ENCODE data around the gene MIOX. TPM values are rescaled to one million over a fixed set of nuclear protein-coding genes. Genes with fewer than 3 reads are reported as not detected.
A peak's percentile ranks its signal among the peaks of the same experiment; 100 is the strongest.

MIOX gene
- total and polyA plus RNA-seq, 10 of the 15 experiments (the other 5 are each of a cell fraction or from before 2014, with no cell fraction given): 0.10 to 0.31 TPM; not detected in 8

DNA sequence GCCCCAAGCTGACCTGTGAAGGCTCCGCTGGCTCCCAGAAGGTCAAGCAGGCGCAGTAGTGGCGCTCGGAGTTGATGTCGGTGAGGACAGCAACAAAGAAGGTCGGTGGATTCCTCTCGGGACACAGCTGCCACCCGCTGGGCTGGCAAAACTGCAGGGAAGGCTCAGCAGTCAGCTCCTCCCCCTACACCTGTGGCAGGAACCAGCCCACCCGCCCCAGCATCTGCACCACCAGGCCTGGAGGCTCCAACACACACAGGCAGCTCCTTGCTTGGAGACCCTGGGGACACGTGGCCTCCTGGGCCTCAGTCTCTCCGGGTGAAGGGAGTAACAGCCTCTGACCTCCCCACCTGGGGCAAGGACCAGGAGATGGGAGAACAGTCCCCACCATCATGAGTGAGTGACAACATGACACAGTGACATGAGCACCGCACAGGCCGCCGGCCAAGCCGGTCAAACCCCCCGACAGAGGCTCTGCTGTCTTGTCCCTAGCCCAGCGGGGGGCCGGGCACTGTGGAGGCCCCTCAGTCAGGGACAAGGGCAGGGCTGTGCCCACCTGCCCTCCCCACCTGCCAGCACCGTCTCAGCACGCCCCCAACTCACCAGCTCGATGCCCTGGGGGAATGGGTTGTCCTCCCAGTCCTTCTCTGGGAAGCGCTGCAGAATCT, 18.8 kb upstream of the MIOX start:
- no peaks in the 10 kb centered on the region for H3K27me3 ChIP-seq (replicated peaks in 1 of 2; ENCODE audit: control insufficient read depth in 2 of 2, insufficient read depth in 2 of 2, low read length in 1 of 2)
- no peak overlapping the region for H3K4me2 ChIP-seq (ENCODE audit: control insufficient read depth, insufficient read depth)

More for the DNA sequence above, 18.8 kb upstream of the MIOX start:
- Histone ChIP-seq H4K20me1 (ENCODE audit: control insufficient read depth, insufficient read depth) (no peaks in the 10 kb centered on the region), H3K36me3 (ENCODE audit: control insufficient read depth in 2 of 2, insufficient read depth in 2 of 2, low read length in 1 of 2) (peaks cover 14 to 39% of the 10 kb centered on the region in 2 experiments), H3K9me3 (replicated peaks; ENCODE audit: control insufficient read depth, insufficient read depth, low read length) (no peaks in the 10 kb centered on the region), H3K9ac (ENCODE audit: control insufficient read depth, insufficient read depth, low read length) (no peak overlapping the region), H3K79me2 (ENCODE audit: control insufficient read depth, insufficient read depth, low read length) (peaks cover 40% of the 10 kb centered on the region), H3K4me1 (ENCODE audit: control insufficient read depth, insufficient read depth, low read length) (peaks cover 40% of the 10 kb centered on the region), H2AFZ (ENCODE audit: control insufficient read depth, low read depth, low read length) (no peak overlapping the region), H3K4me3 (no peak overlapping the region), H3K27ac (ENCODE audit: control insufficient read depth, insufficient read depth) (no peak overlapping the region)
- ChIA-PET POLR2A (interaction anchor here (1.0 to 1.1 kb wide), 2 partner anchors 18 to 40 kb away, joined by 3 to 5 read pairs; partner anchors contain the start of genes LMF2, MIOX and NCAPH2), CTCF (interaction anchor here (0.6 to 3.3 kb wide), 4 partner anchors 58 to 161 kb away, joined by 3 to 19 read pairs (median 4); partner anchors contain the start of gene SCO2), SMC1A (ENCODE audit: uncharacterized antibody, unreplicated experiment) (interaction anchor here (1.1 kb wide), 1 partner anchor 226 kb away, joined by 3 read pairs; no protein-coding TSS in a partner anchor), RAD21 (ENCODE audit: unreplicated experiment) (no interaction called here)
- 83% methylated on average over 21 of the region's 22 CpGs for WGBS (ENCODE audit: insufficient coverage, insufficient replicate concordance, low lambda C conversion rate, missing lambda C conversion rate)
- FAIRE-seq (no peak), ATAC-seq (no peak), DNase-seq (ENCODE audit: low read depth, low spot score) (no peak)
- in situ Hi-C loops (cut with MboI): no loop called here
- intact Hi-C loops (cut with micrococcal nuclease; ENCODE audit: unreplicated experiment): no loop called here
- BruUV-seq (replicated peaks): no TSS peak
- TF ChIP-seq KLF5 (IDR thresholded peaks at IDR 0.05; ENCODE audit: partially characterized antibody) (no peak), FOS (IDR thresholded peaks at IDR 0.05; ENCODE audit: borderline replicate concordance, extremely low read depth, insufficient read length) (no peak), POLR2A (IDR thresholded peaks at IDR 0.05; ENCODE audit: low read depth, low read length) (0 out of 2 replicates have a peak, but pooled peaks have one; percentile 7)
- TF ChIP-seq, protein P1, sequence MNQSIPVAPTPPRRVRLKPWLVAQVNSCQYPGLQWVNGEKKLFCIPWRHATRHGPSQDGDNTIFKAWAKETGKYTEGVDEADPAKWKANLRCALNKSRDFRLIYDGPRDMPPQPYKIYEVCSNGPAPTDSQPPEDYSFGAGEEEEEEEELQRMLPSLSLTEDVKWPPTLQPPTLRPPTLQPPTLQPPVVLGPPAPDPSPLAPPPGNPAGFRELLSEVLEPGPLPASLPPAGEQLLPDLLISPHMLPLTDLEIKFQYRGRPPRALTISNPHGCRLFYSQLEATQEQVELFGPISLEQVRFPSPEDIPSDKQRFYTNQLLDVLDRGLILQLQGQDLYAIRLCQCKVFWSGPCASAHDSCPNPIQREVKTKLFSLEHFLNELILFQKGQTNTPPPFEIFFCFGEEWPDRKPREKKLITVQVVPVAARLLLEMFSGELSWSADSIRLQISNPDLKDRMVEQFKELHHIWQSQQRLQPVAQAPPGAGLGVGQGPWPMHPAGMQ (IDR thresholded peaks at IDR 0.05; ENCODE audit: borderline replicate concordance): no peak
- TF ChIP-seq, protein P2, sequence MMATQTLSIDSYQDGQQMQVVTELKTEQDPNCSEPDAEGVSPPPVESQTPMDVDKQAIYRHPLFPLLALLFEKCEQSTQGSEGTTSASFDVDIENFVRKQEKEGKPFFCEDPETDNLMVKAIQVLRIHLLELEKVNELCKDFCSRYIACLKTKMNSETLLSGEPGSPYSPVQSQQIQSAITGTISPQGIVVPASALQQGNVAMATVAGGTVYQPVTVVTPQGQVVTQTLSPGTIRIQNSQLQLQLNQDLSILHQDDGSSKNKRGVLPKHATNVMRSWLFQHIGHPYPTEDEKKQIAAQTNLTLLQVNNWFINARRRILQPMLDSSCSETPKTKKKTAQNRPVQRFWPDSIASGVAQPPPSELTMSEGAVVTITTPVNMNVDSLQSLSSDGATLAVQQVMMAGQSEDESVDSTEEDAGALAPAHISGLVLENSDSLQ (IDR thresholded peaks at IDR 0.05): no peak
